ENCODE results near the gene MACC1.

Gene MACC1

GRCh38 chr7:20191391-20191869 lies 25.8 kb downstream of the MACC1 start:
- Histone ChIP-seq H3K9me3 (ENCODE audit: insufficient read depth, low read depth, low read length) (no peaks in the 10 kb centered on the region), H2BK12ac (ENCODE audit: low read length) (no peak overlapping the region), H3K79me1 (ENCODE audit: low read length) (no peaks in the 10 kb centered on the region), H3K27me3 (ENCODE audit: insufficient read depth, low read length) (no peaks in the 10 kb centered on the region), H4K91ac (ENCODE audit: low read depth, low read length) (no peak overlapping the region), H4K12ac (ENCODE audit: low read depth, low read length) (no peak overlapping the region), H3K4me2 (ENCODE audit: low read length) (no peak overlapping the region), H3K4ac (ENCODE audit: low read depth, low read length) (no peak overlapping the region), H3K18ac (ENCODE audit: low read length) (no peak overlapping the region), H3K4me3 (ENCODE audit: low read depth, low read length) (no peak overlapping the region), H3K27ac (ENCODE audit: low read depth, low read length) (no peak overlapping the region), H3K9ac (ENCODE audit: low read length) (peak overlapping the region; percentile 25), H2BK5ac (ENCODE audit: low read depth, low read length, poor library complexity) (no peak overlapping the region), H3K23ac (ENCODE audit: low read length) (no peak overlapping the region), H2BK120ac (ENCODE audit: insufficient read depth, low read length, poor library complexity) (no peak overlapping the region), H3K79me2 (ENCODE audit: control insufficient read depth, insufficient read depth, low read length, poor library complexity) (no peaks in the 10 kb centered on the region), H3K14ac (ENCODE audit: low read length) (no peak overlapping the region), H3K36me3 (ENCODE audit: control insufficient read depth in 1 of 2, insufficient read depth in 2 of 2, low read length in 2 of 2) (no peaks in the 10 kb centered on the region), H2AK5ac (ENCODE audit: low read length) (no peak overlapping the region), H2AFZ (ENCODE audit: insufficient read depth, low read length, poor library complexity) (no peak overlapping the region), H4K8ac (ENCODE audit: low read depth, low read length) (no peak overlapping the region), H3K4me1 (ENCODE audit: control insufficient read depth in 1 of 2, insufficient read depth in 2 of 2, low read length in 2 of 2) (no peaks in the 10 kb centered on the region)
- DNase-seq, result no peak
- no CpG with 5 or more reads among the region's 11 CpGs for WGBS (ENCODE audit: extremely low coverage, insufficient coverage, insufficient read length)

- no peak overlapping the region for H3K23ac ChIP-seq (ENCODE audit: low read length)
- no peak overlapping the region for H2BK5ac ChIP-seq (ENCODE audit: low read depth, low read length, poor library complexity)
- no peaks in the 10 kb centered on the region for H3K79me2 ChIP-seq (ENCODE audit: control insufficient read depth, insufficient read depth, low read length, poor library complexity)
- DNase-seq, result no peak
- no peak overlapping the region for H3K4ac ChIP-seq (ENCODE audit: low read depth, low read length)
- no peak overlapping the region for H3K4me2 ChIP-seq (ENCODE audit: low read length)
- H3K27ac ChIP-seq (ENCODE audit: low read depth, low read length), result no peak overlapping the region
- no peak overlapping the region for H2BK120ac ChIP-seq (ENCODE audit: insufficient read depth, low read length, poor library complexity)
- H4K12ac ChIP-seq (ENCODE audit: low read depth, low read length), result no peak overlapping the region
- H3K18ac ChIP-seq (ENCODE audit: low read length), result no peak overlapping the region
- H3K27me3 ChIP-seq (ENCODE audit: insufficient read depth, low read length), result no peaks in the 10 kb centered on the region
- H3K14ac ChIP-seq (ENCODE audit: low read length), result no peak overlapping the region
- no peak overlapping the region for H2BK12ac ChIP-seq (ENCODE audit: low read length)
- no peak overlapping the region for H2AK5ac ChIP-seq (ENCODE audit: low read length)
- no peaks in the 10 kb centered on the region for H3K9me3 ChIP-seq (ENCODE audit: insufficient read depth, low read depth, low read length)
- H3K36me3 ChIP-seq (ENCODE audit: control insufficient read depth in 1 of 2, insufficient read depth in 2 of 2, low read length in 2 of 2), result no peaks in the 10 kb centered on the region
- H2AFZ ChIP-seq (ENCODE audit: insufficient read depth, low read length, poor library complexity), result no peak overlapping the region
- no peaks in the 10 kb centered on the region for H3K4me1 ChIP-seq (ENCODE audit: control insufficient read depth in 1 of 2, insufficient read depth in 2 of 2, low read length in 2 of 2)
- WGBS (ENCODE audit: extremely low coverage, insufficient coverage, insufficient read length), result no CpG with 5 or more reads among the region's 2 CpGs
- no peaks in the 10 kb centered on the region for H3K79me1 ChIP-seq (ENCODE audit: low read length)
- H4K8ac ChIP-seq (ENCODE audit: low read depth, low read length), result no peak overlapping the region
- peak overlapping the region; percentile 25 for H3K9ac ChIP-seq (ENCODE audit: low read length)
- no peak overlapping the region for H4K91ac ChIP-seq (ENCODE audit: low read depth, low read length)
- no peak overlapping the region for H3K4me3 ChIP-seq (ENCODE audit: low read depth, low read length)
Measured at GRCh38 chr7:20190560-20191390, 26.4 kb downstream of the MACC1 start.

- no peak overlapping the region for H3K23ac ChIP-seq (ENCODE audit: low read length)
- no peak overlapping the region for H2AFZ ChIP-seq (ENCODE audit: insufficient read depth, low read length, poor library complexity)
- H3K27ac ChIP-seq (ENCODE audit: low read depth, low read length), result no peak overlapping the region
- no peak overlapping the region for H2BK12ac ChIP-seq (ENCODE audit: low read length)
- no peak overlapping the region for H3K18ac ChIP-seq (ENCODE audit: low read length)
- no peaks in the 10 kb centered on the region for H3K79me1 ChIP-seq (ENCODE audit: low read length)
- DNase-seq, result no peak
- H3K4me2 ChIP-seq (ENCODE audit: low read length), result no peak overlapping the region
- H3K36me3 ChIP-seq (ENCODE audit: control insufficient read depth in 1 of 2, insufficient read depth in 2 of 2, low read length in 2 of 2), result no peaks in the 10 kb centered on the region
- no peak overlapping the region for H2AK5ac ChIP-seq (ENCODE audit: low read length)
- no peak overlapping the region for H2BK5ac ChIP-seq (ENCODE audit: low read depth, low read length, poor library complexity)
- H4K91ac ChIP-seq (ENCODE audit: low read depth, low read length), result no peak overlapping the region
- H3K27me3 ChIP-seq (ENCODE audit: insufficient read depth, low read length), result no peaks in the 10 kb centered on the region
- no peak overlapping the region for H3K9ac ChIP-seq (ENCODE audit: low read length)
- H3K79me2 ChIP-seq (ENCODE audit: control insufficient read depth, insufficient read depth, low read length, poor library complexity), result no peaks in the 10 kb centered on the region
- no peak overlapping the region for H3K14ac ChIP-seq (ENCODE audit: low read length)
- no peak overlapping the region for H3K4ac ChIP-seq (ENCODE audit: low read depth, low read length)
- H3K4me3 ChIP-seq (ENCODE audit: low read depth, low read length), result no peak overlapping the region
- H3K4me1 ChIP-seq (ENCODE audit: control insufficient read depth in 1 of 2, insufficient read depth in 2 of 2, low read length in 2 of 2), result no peaks in the 10 kb centered on the region
- no peak overlapping the region for H4K12ac ChIP-seq (ENCODE audit: low read depth, low read length)
- no peak overlapping the region for H2BK120ac ChIP-seq (ENCODE audit: insufficient read depth, low read length, poor library complexity)
- no peaks in the 10 kb centered on the region for H3K9me3 ChIP-seq (ENCODE audit: insufficient read depth, low read depth, low read length)
- H4K8ac ChIP-seq (ENCODE audit: low read depth, low read length), result no peak overlapping the region
Measured at GRCh38 chr7:20189852-20190251, 27.3 kb downstream of the MACC1 start.

GRCh38 chr7:20188567-20188966 lies 28.6 kb downstream of the MACC1 start:
- Histone ChIP-seq H3K4me3 (ENCODE audit: low read depth, low read length) (no peak overlapping the region), H4K91ac (ENCODE audit: low read depth, low read length) (no peak overlapping the region), H3K4me1 (ENCODE audit: control insufficient read depth in 1 of 2, insufficient read depth in 2 of 2, low read length in 2 of 2) (no peaks in the 10 kb centered on the region), H3K79me1 (ENCODE audit: low read length) (no peaks in the 10 kb centered on the region), H3K4me2 (ENCODE audit: low read length) (no peak overlapping the region), H3K36me3 (ENCODE audit: control insufficient read depth in 1 of 2, insufficient read depth in 2 of 2, low read length in 2 of 2) (no peaks in the 10 kb centered on the region), H3K9me3 (ENCODE audit: insufficient read depth, low read depth, low read length) (no peaks in the 10 kb centered on the region), H2BK12ac (ENCODE audit: low read length) (no peak overlapping the region), H3K9ac (ENCODE audit: low read length) (no peak overlapping the region), H2AK5ac (ENCODE audit: low read length) (no peak overlapping the region), H3K4ac (ENCODE audit: low read depth, low read length) (no peak overlapping the region), H3K23ac (ENCODE audit: low read length) (no peak overlapping the region), H2BK5ac (ENCODE audit: low read depth, low read length, poor library complexity) (no peak overlapping the region), H2BK120ac (ENCODE audit: insufficient read depth, low read length, poor library complexity) (no peak overlapping the region), H3K18ac (ENCODE audit: low read length) (no peak overlapping the region), H3K27ac (ENCODE audit: low read depth, low read length) (no peak overlapping the region), H2AFZ (ENCODE audit: insufficient read depth, low read length, poor library complexity) (no peak overlapping the region), H4K12ac (ENCODE audit: low read depth, low read length) (no peak overlapping the region), H3K14ac (ENCODE audit: low read length) (no peak overlapping the region), H3K27me3 (ENCODE audit: insufficient read depth, low read length) (no peaks in the 10 kb centered on the region), H4K8ac (ENCODE audit: low read depth, low read length) (no peak overlapping the region), H3K79me2 (ENCODE audit: control insufficient read depth, insufficient read depth, low read length, poor library complexity) (no peaks in the 10 kb centered on the region)
- no peak for DNase-seq
- WGBS (ENCODE audit: extremely low coverage, insufficient coverage, insufficient read length), result no CpG with 5 or more reads among the region's 1 CpG
